ENCODE results near the gene OGFRL1. TPM values are rescaled to one million over a fixed set of nuclear protein-coding genes. Genes with fewer than 3 reads are reported as not detected.

Gene OGFRL1
- total RNA-seq, 3 donors from 2014 or later, result 49.1 to 113 (median 56.0) TPM

DNA sequence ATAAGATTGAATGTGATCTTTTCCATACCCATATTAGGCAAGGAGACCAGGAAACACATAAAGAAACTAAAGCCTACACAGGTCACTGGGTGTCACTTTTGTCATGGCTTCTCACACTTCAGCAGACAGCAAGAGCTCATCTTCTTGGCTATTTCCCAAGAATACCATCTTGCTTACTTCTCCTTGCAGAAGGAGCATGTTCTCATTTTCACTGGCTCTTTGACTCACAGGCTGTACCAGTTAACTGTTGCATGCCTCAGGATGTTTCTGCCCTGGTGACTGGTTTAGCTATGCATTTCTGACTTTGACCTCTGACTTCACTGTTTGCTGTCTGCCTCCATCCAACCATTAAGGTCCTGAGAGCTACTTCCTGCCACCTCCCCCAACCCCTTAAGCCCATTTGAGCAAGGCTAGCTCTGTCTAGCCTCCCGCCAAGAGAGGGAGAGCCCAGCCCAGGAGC lies 40.3 kb upstream of the OGFRL1 start:
- H3K4me3 ChIP-seq, result no peak overlapping the region
- intact Hi-C loops (cut with DNase I; ENCODE audit: low total_unique reads), result no loop called here
- TF ChIP-seq POLR2A (IDR thresholded peaks at IDR 0.05) (no peak), CTCF (IDR thresholded peaks at IDR 0.05) (no peak), POLR2AphosphoS5 (IDR thresholded peaks at IDR 0.05) (no peak)
- DNase-seq (ENCODE audit: low spot score in 2 of 2), result no peak
- H3K9me3 ChIP-seq, result no peaks in the 10 kb centered on the region
- no peaks in the 10 kb centered on the region for H3K36me3 ChIP-seq
- peak overlapping the region; percentile 76 to 83 for H3K27ac ChIP-seq
- H3K4me1 ChIP-seq, result peaks cover 5 to 7% of the 10 kb centered on the region in 2 donors
- no peaks in the 10 kb centered on the region for H3K27me3 ChIP-seq

GRCh38 chr6:71248878-71249544 lies 39.6 kb upstream of the OGFRL1 start:
- Histone ChIP-seq H3K4me1 (peaks cover 5 to 7% of the 10 kb centered on the region in 2 donors), H3K4me3 (no peak overlapping the region), H3K9me3 (no peaks in the 10 kb centered on the region), H3K27ac (peak overlapping the region; percentile 76 to 83), H3K27me3 (no peaks in the 10 kb centered on the region), H3K36me3 (no peaks in the 10 kb centered on the region)
- TF ChIP-seq POLR2AphosphoS5 (IDR thresholded peaks at IDR 0.05), result no peak
- TF ChIP-seq CTCF (IDR thresholded peaks at IDR 0.05), result no peak
- TF ChIP-seq POLR2A (IDR thresholded peaks at IDR 0.05), result no peak
- intact Hi-C loops (cut with DNase I; ENCODE audit: low total_unique reads), result no loop called here
- DNase-seq (ENCODE audit: low spot score in 2 of 2), result no peak

DNA sequence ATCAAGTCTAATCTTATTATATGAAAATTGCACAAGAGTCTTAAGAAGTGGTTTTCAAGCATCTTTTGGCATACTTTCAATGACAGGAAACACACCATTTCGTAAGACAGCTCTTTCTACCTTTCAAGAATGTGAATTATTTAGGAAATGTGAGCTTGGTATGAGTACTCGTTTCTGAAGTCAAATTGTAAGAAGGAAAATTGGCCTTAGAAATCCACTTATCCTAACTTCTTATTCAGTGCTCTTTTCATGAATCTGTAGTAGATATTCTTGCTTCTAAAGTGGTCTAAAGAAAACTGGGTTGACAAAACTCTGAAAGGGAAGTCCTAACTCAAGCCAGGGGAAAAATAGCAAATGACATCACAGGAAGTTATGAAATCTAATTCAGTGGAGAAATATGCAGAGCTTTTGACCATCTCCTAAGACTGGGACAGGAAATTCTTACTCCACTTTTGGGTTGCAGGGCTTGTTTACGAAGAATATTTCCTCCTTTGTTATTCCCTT lies 38.5 kb upstream of the OGFRL1 start:
- H3K4me1 ChIP-seq, result peaks cover 5 to 7% of the 10 kb centered on the region in 2 donors
- TF ChIP-seq POLR2AphosphoS5 (IDR thresholded peaks at IDR 0.05), result no peak
- no peak for TF ChIP-seq POLR2A (IDR thresholded peaks at IDR 0.05)
- TF ChIP-seq CTCF (IDR thresholded peaks at IDR 0.05), result no peak
- H3K4me3 ChIP-seq, result no peak overlapping the region
- no peaks in the 10 kb centered on the region for H3K27me3 ChIP-seq
- H3K9me3 ChIP-seq, result no peaks in the 10 kb centered on the region
- DNase-seq (ENCODE audit: low spot score in 2 of 2), result no peak
- H3K27ac ChIP-seq, result peak overlapping the region; percentile 76 to 83
- intact Hi-C loops (cut with DNase I; ENCODE audit: low total_unique reads), result no loop called here
- no peaks in the 10 kb centered on the region for H3K36me3 ChIP-seq

DNA sequence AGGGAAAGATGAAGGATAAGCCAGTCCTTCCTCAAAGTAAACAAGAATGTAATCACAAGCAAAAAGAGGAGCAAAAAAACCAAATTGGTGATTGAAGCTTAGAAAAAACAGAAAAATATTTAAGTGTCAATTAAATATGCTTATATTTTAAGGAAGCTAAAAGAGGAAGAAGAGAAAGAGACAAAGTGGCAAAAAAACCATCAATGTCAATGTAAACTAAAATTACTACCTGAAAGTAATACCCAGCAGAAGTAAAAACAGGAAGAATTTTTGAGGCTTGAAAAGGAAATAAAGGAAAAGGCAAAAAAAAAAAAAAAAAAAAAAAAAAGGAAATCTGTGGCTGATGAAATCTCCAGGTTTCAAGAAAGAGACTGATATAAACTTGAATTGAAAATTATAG lies 36.2 kb upstream of the OGFRL1 start:
- H3K9me3 ChIP-seq, result no peaks in the 10 kb centered on the region
- no peaks in the 10 kb centered on the region for H3K36me3 ChIP-seq
- no peak overlapping the region for H3K27ac ChIP-seq
- DNase-seq (ENCODE audit: low spot score in 2 of 2), result no peak
- intact Hi-C loops (cut with DNase I; ENCODE audit: low total_unique reads), result no loop called here
- no peaks in the 10 kb centered on the region for H3K27me3 ChIP-seq
- H3K4me3 ChIP-seq, result no peak overlapping the region
- H3K4me1 ChIP-seq, result peaks cover 5 to 7% of the 10 kb centered on the region in 2 donors
- TF ChIP-seq CTCF (IDR thresholded peaks at IDR 0.05), result no peak
- no peak for TF ChIP-seq POLR2AphosphoS5 (IDR thresholded peaks at IDR 0.05)
- no peak for TF ChIP-seq POLR2A (IDR thresholded peaks at IDR 0.05)

DNA sequence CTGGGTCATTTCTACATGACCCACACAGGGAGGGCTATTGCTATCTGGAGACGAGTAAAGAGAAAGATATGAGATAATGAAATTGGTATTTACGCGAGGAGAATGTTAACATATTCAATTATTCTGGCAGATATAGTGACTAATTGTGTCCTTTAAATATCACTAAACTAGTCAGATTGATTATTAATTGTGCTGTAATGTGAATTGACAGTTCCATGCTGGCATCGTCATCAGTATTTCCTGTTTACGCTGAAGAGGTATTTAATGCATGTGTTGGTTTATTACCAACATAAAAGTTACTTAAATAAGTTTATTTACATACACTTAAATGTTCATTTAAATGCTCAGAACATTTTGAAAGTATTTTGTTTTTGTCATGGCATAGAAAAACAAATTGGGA lies 35.7 kb upstream of the OGFRL1 start:
- no peaks in the 10 kb centered on the region for H3K9me3 ChIP-seq
- intact Hi-C loops (cut with DNase I; ENCODE audit: low total_unique reads), result no loop called here
- no peak for DNase-seq (ENCODE audit: low spot score in 2 of 2)
- no peaks in the 10 kb centered on the region for H3K36me3 ChIP-seq
- peaks cover 5 to 7% of the 10 kb centered on the region in 2 donors for H3K4me1 ChIP-seq
- H3K4me3 ChIP-seq, result no peak overlapping the region
- TF ChIP-seq CTCF (IDR thresholded peaks at IDR 0.05) (no peak), POLR2AphosphoS5 (IDR thresholded peaks at IDR 0.05) (no peak), POLR2A (IDR thresholded peaks at IDR 0.05) (no peak)
- no peaks in the 10 kb centered on the region for H3K27me3 ChIP-seq
- H3K27ac ChIP-seq, result no peak overlapping the region
